ENCODE measurements around the gene DBF4B.

DNA sequence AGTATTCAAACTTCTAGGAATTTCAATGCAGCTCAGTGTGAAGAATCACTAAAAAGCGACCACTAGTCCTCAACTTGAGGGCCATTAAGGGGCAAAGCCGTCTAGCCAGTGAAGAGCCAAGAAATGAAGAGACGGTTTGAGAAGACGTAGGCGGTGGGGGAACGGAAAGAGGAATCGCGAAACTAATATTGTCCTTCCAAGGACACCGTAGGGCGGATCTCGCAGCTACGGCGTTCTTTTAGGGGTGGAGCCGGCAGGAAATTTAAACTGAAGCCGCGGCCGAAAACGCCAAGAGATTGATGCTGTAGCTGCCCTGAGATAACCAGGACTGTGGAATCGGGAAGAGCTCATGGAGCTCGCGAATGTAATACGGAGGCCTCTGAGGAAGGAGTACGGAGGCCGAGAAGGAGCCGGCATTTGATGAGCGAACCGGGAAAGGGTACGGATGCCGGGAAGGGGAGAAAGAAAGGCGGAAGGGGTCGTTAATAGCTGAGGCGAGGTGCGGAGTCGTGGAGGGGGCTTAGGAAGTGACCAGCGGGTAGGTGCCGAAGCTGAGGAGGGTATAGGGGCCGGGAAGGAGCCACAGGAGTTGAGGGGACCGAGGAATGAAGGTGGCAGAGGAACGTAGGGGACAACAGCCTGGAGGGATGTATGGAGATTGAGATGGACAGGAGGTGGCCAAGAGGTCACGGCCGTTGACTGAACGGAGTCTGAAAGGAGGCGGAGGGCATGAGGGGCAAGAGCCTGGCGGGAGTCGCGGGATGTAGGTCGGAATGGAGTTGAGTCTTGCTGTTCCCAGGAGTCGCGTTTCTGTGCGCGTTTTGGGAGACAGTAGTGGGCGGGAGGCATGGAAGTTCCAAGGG is at the start of gene DBF4B:
- TF ChIP-seq, protein P1, sequence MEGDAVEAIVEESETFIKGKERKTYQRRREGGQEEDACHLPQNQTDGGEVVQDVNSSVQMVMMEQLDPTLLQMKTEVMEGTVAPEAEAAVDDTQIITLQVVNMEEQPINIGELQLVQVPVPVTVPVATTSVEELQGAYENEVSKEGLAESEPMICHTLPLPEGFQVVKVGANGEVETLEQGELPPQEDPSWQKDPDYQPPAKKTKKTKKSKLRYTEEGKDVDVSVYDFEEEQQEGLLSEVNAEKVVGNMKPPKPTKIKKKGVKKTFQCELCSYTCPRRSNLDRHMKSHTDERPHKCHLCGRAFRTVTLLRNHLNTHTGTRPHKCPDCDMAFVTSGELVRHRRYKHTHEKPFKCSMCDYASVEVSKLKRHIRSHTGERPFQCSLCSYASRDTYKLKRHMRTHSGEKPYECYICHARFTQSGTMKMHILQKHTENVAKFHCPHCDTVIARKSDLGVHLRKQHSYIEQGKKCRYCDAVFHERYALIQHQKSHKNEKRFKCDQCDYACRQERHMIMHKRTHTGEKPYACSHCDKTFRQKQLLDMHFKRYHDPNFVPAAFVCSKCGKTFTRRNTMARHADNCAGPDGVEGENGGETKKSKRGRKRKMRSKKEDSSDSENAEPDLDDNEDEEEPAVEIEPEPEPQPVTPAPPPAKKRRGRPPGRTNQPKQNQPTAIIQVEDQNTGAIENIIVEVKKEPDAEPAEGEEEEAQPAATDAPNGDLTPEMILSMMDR (IDR thresholded peaks at IDR 0.05): peak in 2 of 5 experiments; percentile 46 to 61
- peak in 1 of 2 donors; percentile 28 for TF ChIP-seq POLR2A (IDR thresholded peaks at IDR 0.05)

Measured in tibial nerve (tissue), 3 donors.